Esophagus squamous epithelium (tissue), 5 donors: ENCODE results near the gene UBE2L5. TPM values are rescaled to one million over a fixed set of nuclear protein-coding genes. Genes with fewer than 3 reads are reported as not detected.
"Not testable (repeated sequence)": the region's sequence is repeated elsewhere in the genome, so short reads cannot be mapped to it uniquely, and the experiment has no call there.

Source experiments
- DNase-seq: peaks from one replicate; lab custom pipeline; 2025; lab: John Stamatoyannopoulos, UW
- H3K27ac ChIP-seq, 4 donors: fragments of 200-600 bp; sonication (generic); one replicate each; pipeline ENCODE4 v1.5.1; 2016 to 2019; ENCODE audit warnings: mild to moderate bottlenecking in 1 of 4
- H3K27me3 ChIP-seq, 4 donors: fragments of 200-600 bp; sonication (generic); 1 replicate in 3 of 4; 2 replicates in 1 of 4; pipeline versions ENCODE4 v1.5.1 to v1.6.0; 2017 to 2021; ENCODE audit warnings: antibody characterized with exemption in 1 of 4
- H3K36me3 ChIP-seq, 3 donors: fragments of 200-600 bp; sonication (generic); one replicate each; pipeline ENCODE4 v1.5.1; 2016 to 2019
- H3K4me1 ChIP-seq, 3 donors: fragments of 200-600 bp; sonication (generic); one replicate each; pipeline ENCODE4 v1.5.1; 2017 to 2019
- H3K4me3 ChIP-seq, 4 donors: fragments of 200-600 bp; sonication (generic); 1 replicate in 3 of 4; 2 replicates in 1 of 4; pipeline ENCODE4 v1.5.1; 2016 to 2019; ENCODE audit warnings: mild to moderate bottlenecking in 2 of 4, moderate library complexity in 1 of 4
- H3K9me3 ChIP-seq, 3 donors: fragments of 200-600 bp; sonication (generic); one replicate each; pipeline ENCODE4 v1.5.1; 2016 to 2019
- CTCF ChIP-seq, 6 experiments: fragments of 450-650 bp in 4 of 6; fragments of 200-600 bp in 2 of 6; sonication (generic) in 2 of 6; IDR thresholded peaks; one replicate each; pipeline ENCODE4 v1.5.1; 2016 to 2019; ENCODE audit warnings: antibody characterized with exemption in 6 of 6, mild to moderate bottlenecking in 4 of 6, moderate library complexity in 4 of 6
- POLR2A ChIP-seq, 4 donors: fragments of 450-650 bp; IDR thresholded peaks; one replicate each; pipeline ENCODE4 v1.6.1; 2017; ENCODE audit warnings: antibody characterized with exemption in 4 of 4, mild to moderate bottlenecking in 4 of 4, moderate library complexity in 3 of 4
- WGBS, 2 donors: methylation state at CpG; one replicate each; pipeline ENCODE4 v1.1.5; 2018; 5-methylcytosine and 5-hydroxymethylcytosine counted together
- intact Hi-C: fragments of 100-400 bp; cut with DNase I; formaldehyde crosslinking; loops from one replicate; pipeline ENCODE4 v1.15.0; 2022
- total RNA-seq, 4 donors: library from RNA; depleted of rRNA; stranded (reverse); fragments of >200 nt; gene quantifications; one replicate each; pipeline ENCODE4 v1.1.0, GENCODE V29; 2016
- donor health status: DM: yes; HTN: yes; CAD: no.

Gene UBE2L5
- total RNA-seq, 4 donors from 2014 or later: 0.19 TPM; not detected in 3

DNA sequence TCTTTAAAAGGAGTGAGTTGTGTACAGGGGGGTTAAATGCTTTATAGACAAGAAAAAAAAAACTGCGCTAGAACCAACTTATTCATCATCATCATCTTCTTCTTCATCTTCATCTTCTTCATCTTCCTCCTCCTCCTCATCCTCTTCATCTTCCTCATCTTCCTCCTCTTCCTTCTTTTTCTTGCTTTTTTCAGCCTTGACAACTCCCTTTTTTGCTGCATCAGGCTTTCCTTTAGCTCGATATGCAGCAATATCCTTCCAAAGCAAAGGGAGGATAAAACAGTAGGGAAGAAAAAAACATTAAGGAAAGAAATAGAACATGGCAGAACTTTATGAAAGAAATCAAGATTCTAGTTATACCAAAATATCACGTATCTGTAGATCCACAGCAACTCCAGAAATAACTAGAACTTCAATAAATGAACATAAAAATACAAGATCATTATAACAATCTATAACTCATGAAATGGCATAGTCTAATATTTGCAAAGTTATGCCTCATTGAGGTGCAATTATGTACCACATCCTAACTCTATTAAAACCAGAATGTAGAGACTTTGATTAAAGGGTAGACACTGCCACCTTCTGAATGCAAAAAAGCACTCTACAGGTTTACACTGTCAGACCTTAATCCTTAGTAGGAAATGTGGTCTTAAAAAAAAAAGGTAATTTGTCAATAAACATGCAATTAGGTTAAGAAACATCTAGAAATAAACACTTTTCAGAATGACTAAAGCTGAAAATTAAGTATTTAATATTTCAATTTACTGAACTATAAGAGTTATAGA is 39.2 kb downstream of the UBE2L5 start:
- H3K9me3 ChIP-seq, DNase-seq, H3K4me3 ChIP-seq, H3K27me3 ChIP-seq: not testable (repeated sequence)
- Histone ChIP-seq H3K4me1 (peaks cover 9 to 32% (median 23%) of the 10 kb centered on the region in 3 donors), H3K36me3 (peaks cover 0 to 50% (median 0%) of the 10 kb centered on the region in 3 donors), H3K27ac (peak overlapping the region in 2 of 4 donors; percentile 97 to 100)
- intact Hi-C loops: loop anchor here (10.0 kb wide), 2 partner anchors 57 to 333 kb away; no protein-coding TSS in a partner anchor
- WGBS, 2 donors: 48 to 64% methylated on average over 2 to 3 of the region's 3 CpGs
- TF ChIP-seq CTCF (IDR thresholded peaks at IDR 0.05): peak; percentile 35 to 56 (median 46)

GRCh38 chr13:30463787-30464495 is 41.6 kb downstream of the UBE2L5 start:
- 0% methylated on average over 20 to 23 of the region's 32 CpGs for WGBS, 2 donors
- Histone ChIP-seq H3K27ac (peak overlapping the region; percentile 97 to 100 (median 99)), H3K9me3 (no peaks in the 10 kb centered on the region), H3K27me3 (no peaks in the 10 kb centered on the region), H3K4me1 (peaks cover 9 to 37% (median 23%) of the 10 kb centered on the region in 3 donors), H3K36me3 (peaks cover 0 to 32% (median 0%) of the 10 kb centered on the region in 3 donors), H3K4me3 (peak overlapping the region; percentile 62 to 97 (median 72))
- intact Hi-C loops: loop anchor here (10.0 kb wide), 2 partner anchors 59 to 331 kb away; no protein-coding TSS in a partner anchor
- DNase-seq: peak; percentile 12
- TF ChIP-seq CTCF (IDR thresholded peaks at IDR 0.05) (peak in 1 of 6 experiments; percentile 7), POLR2A (IDR thresholded peaks at IDR 0.05) (no peak)

- Histone ChIP-seq H3K27me3 (no peaks in the 10 kb centered on the region), H3K36me3 (peaks cover 0 to 24% (median 0%) of the 10 kb centered on the region in 3 donors), H3K4me1 (peaks cover 9 to 37% (median 23%) of the 10 kb centered on the region in 3 donors), H3K9me3 (no peaks in the 10 kb centered on the region), H3K27ac (peak overlapping the region; percentile 97 to 100 (median 99)), H3K4me3 (peak overlapping the region; percentile 62 to 97 (median 72))
- TF ChIP-seq POLR2A (IDR thresholded peaks at IDR 0.05) (peak in 3 of 4 donors; percentile 21 to 74 (median 61)), CTCF (IDR thresholded peaks at IDR 0.05) (peak in 2 of 6 experiments; percentile 11 to 21)
- intact Hi-C loops: loop anchor here (10.0 kb wide), 2 partner anchors 60 to 330 kb away; no protein-coding TSS in a partner anchor
- DNase-seq: peak; percentile 35
- WGBS, 2 donors: 0% methylated on average over 8 of the region's 136 CpGs; no CpG with 5 or more reads in 1 of the 2 donors
Observed at GRCh38 chr13:30464496-30465342, 42.4 kb downstream of the UBE2L5 start.

- H3K27me3 ChIP-seq: no peaks in the 10 kb centered on the region
- WGBS, 2 donors: 0% methylated on average over 12 of the region's 41 CpGs; no CpG with 5 or more reads in 1 of the 2 donors
- H3K9me3 ChIP-seq: no peaks in the 10 kb centered on the region
- TF ChIP-seq CTCF (IDR thresholded peaks at IDR 0.05) (no peak), POLR2A (IDR thresholded peaks at IDR 0.05) (no peak)
- peak overlapping the region; percentile 92 to 100 (median 99) for H3K27ac ChIP-seq
- peaks cover 9 to 37% (median 23%) of the 10 kb centered on the region in 3 donors for H3K4me1 ChIP-seq
- DNase-seq: no peak
- peaks cover 0 to 21% (median 0%) of the 10 kb centered on the region in 3 donors for H3K36me3 ChIP-seq
- intact Hi-C loops: loop anchor here (10.0 kb wide), 2 partner anchors 60 to 330 kb away; no protein-coding TSS in a partner anchor
- H3K4me3 ChIP-seq: peak overlapping the region; percentile 72 to 97 (median 94)
Observed at GRCh38 chr13:30465343-30465592, 43.0 kb downstream of the UBE2L5 start.
